NCI-H748 (cell line): ENCODE results near the gene ADAM8.

Experiments used
- DNase-seq: peaks from one replicate; lab custom pipeline; 2025; ENCODE audit not compliant: unreplicated experiment; lab: John Stamatoyannopoulos, UW

The ADAM8 gene

GRCh38 chr10:133251388-133252222 is 25.1 kb downstream of the ADAM8 start:
- no peak for DNase-seq

- DNase-seq: no peak
These were observed 26.5 kb downstream of the ADAM8 start for GRCh38 chr10:133249975-133250754.

GRCh38 chr10:133249094-133249780 is 27.4 kb downstream of the ADAM8 start:
- no peak for DNase-seq

- DNase-seq: no peak
These were observed 28.3 kb downstream of the ADAM8 start for GRCh38 chr10:133248334-133248715.

- DNase-seq: no peak
These were observed 28.9 kb downstream of the ADAM8 start for GRCh38 chr10:133247681-133248333.

GRCh38 chr10:133246236-133246626 is 30.4 kb downstream of the ADAM8 start:
- DNase-seq: no peak

- DNase-seq: no peak
These were observed 31.0 kb downstream of the ADAM8 start for GRCh38 chr10:133245439-133246235.

GRCh38 chr10:133243593-133243992 is 33.1 kb downstream of the ADAM8 start:
- no peak for DNase-seq

- no peak for DNase-seq
These were observed 33.9 kb downstream of the ADAM8 start for GRCh38 chr10:133242611-133243356.

GRCh38 chr10:133241501-133242205 is 35.0 kb downstream of the ADAM8 start:
- DNase-seq: no peak

GRCh38 chr10:133239990-133240389 is 36.7 kb downstream of the ADAM8 start:
- no peak for DNase-seq

GRCh38 chr10:133238466-133238804 is 38.2 kb downstream of the ADAM8 start:
- no peak for DNase-seq

GRCh38 chr10:133237588-133238465 is 38.8 kb downstream of the ADAM8 start, which contains the start of gene VENTX:
TSS of gene VENTX (plus strand) at chr10:133237855. CDS start at chr10:133237915, 60 bp downstream.
- DNase-seq: peak; percentile 60

- DNase-seq: no peak
These were observed 39.5 kb downstream of the ADAM8 start for GRCh38 chr10:133237241-133237587.

- DNase-seq: no peak
These were observed 40.0 kb downstream of the ADAM8 start for GRCh38 chr10:133236401-133237240.

GRCh38 chr10:133235932-133236331 is 40.7 kb downstream of the ADAM8 start:
- no peak for DNase-seq

- DNase-seq: no peak
These were observed 41.3 kb downstream of the ADAM8 start for GRCh38 chr10:133235265-133235855.
